Activated B cell treated with CpG ODN at 0.5 μM for 24 hours (primary cell): ENCODE data around the gene TCF3. TPM values are rescaled to one million over a fixed set of nuclear protein-coding genes. Genes with fewer than 3 reads are reported as not detected.

Experiments used
- ATAC-seq: fragments of 200-7000 bp; cut with Tn5 transposase; one replicate; pipeline ENCODE4 v1.10.0; 2021; ENCODE audit warnings: low read depth, mild to moderate bottlenecking, moderate library complexity
- CTCF ChIA-PET: fragments of 350-600 bp; sonication (Branson Sonifier 250); formaldehyde crosslinking; loops from one replicate; lab custom pipeline; 2021; ENCODE audit warnings: antibody characterized with exemption; lab: Charles Lee
- POLR2A ChIA-PET: fragments of 350-600 bp; sonication (Branson Sonifier 250); formaldehyde crosslinking; loops from one replicate; lab custom pipeline; 2021; ENCODE audit warnings: antibody characterized with exemption; lab: Charles Lee
- DNase-seq: peaks from one replicate; pipeline ENCODE4 v3.0.0; 2022
- H3K27ac Mint-ChIP-seq: one replicate; pipeline ENCODE4 v1.8.0; 2020; ENCODE audit warnings: mixed read lengths
- H3K27me3 Mint-ChIP-seq: one replicate; pipeline ENCODE4 v1.8.0; 2021; ENCODE audit warnings: mixed read lengths
- H3K36me3 Mint-ChIP-seq: one replicate; pipeline ENCODE4 v1.8.0; 2021; ENCODE audit warnings: low read depth, mixed read lengths
- H3K4me1 Mint-ChIP-seq: one replicate; pipeline ENCODE4 v1.8.0; 2021; ENCODE audit warnings: mixed read lengths
- H3K4me3 Mint-ChIP-seq: one replicate; pipeline ENCODE4 v1.8.0; 2020; ENCODE audit warnings: mild to moderate bottlenecking, mixed read lengths
- H3K9me3 Mint-ChIP-seq: one replicate; pipeline ENCODE4 v1.8.0; 2020; ENCODE audit warnings: mixed read lengths
- CTCF ChIP-seq: fragments of 200-600 bp; IDR thresholded peaks from one replicate; pipeline ENCODE4 v1.8.0; 2022; ENCODE audit warnings: antibody characterized with exemption, mild to moderate bottlenecking
- intact Hi-C: fragments of 100-400 bp; cut with micrococcal nuclease; formaldehyde crosslinking; loops from one replicate; pipeline ENCODE4 v1.15.1; 2024
- total RNA-seq: library from RNA; stranded (reverse); gene quantifications from 2 replicates; pipeline ENCODE4 v1.2.3, GENCODE V29; 2022

The TCF3 gene
- total RNA-seq, 1 donor from 2014 or later = 143 TPM

GRCh38 chr19:1599460-1599846, 53.0 kb downstream of the TCF3 start:
- H3K27me3 Mint-ChIP-seq = no peaks in the 10 kb centered on the region
- H3K4me3 Mint-ChIP-seq = no peak overlapping the region
- DNase-seq (no peak), ATAC-seq (no peak)
- ChIA-PET CTCF (no interaction called here), POLR2A (interaction anchor here (0.6 to 1.4 kb wide), 2 partner anchors 12 to 13 kb away, joined by 5 to 12 read pairs; no protein-coding TSS in a partner anchor)
- H3K9me3 Mint-ChIP-seq = no peaks in the 10 kb centered on the region
- no peak overlapping the region for H3K27ac Mint-ChIP-seq
- intact Hi-C loops = no loop called here
- peaks cover 26% of the 10 kb centered on the region for H3K4me1 Mint-ChIP-seq
- peaks cover 38% of the 10 kb centered on the region for H3K36me3 Mint-ChIP-seq
- TF ChIP-seq CTCF = no peak

GRCh38 chr19:1598777-1599459, 53.5 kb downstream of the TCF3 start:
- H3K4me1 Mint-ChIP-seq = peaks cover 21% of the 10 kb centered on the region
- POLR2A ChIA-PET = interaction anchor here (0.7 to 1.4 kb wide), 3 partner anchors 12 to 330 kb away, joined by 3 to 12 read pairs (median 4); partner anchors contain the start of gene CIRBP
- H3K27me3 Mint-ChIP-seq = no peaks in the 10 kb centered on the region
- no peak overlapping the region for H3K4me3 Mint-ChIP-seq
- no peak for ATAC-seq
- CTCF ChIA-PET = no interaction called here
- intact Hi-C loops = no loop called here
- no peaks in the 10 kb centered on the region for H3K9me3 Mint-ChIP-seq
- no peak for DNase-seq
- H3K36me3 Mint-ChIP-seq = peaks cover 38% of the 10 kb centered on the region
- no peak for TF ChIP-seq CTCF
- no peak overlapping the region for H3K27ac Mint-ChIP-seq

- H3K36me3 Mint-ChIP-seq = peaks cover 26% of the 10 kb centered on the region
- ChIA-PET POLR2A (interaction anchor here (0.6 to 5.4 kb wide), 14 partner anchors 8 to 1442 kb away, joined by 3 to 88 read pairs (median 6); partner anchors contain the start of genes CIRBP, TCF3 and UQCR11), CTCF (interaction anchor here (1.0 to 1.4 kb wide), 3 partner anchors 15 to 79 kb away, joined by 3 to 4 read pairs (median 4); no protein-coding TSS in a partner anchor)
- H3K4me3 Mint-ChIP-seq = peak overlapping the region; percentile 89
- no peaks in the 10 kb centered on the region for H3K9me3 Mint-ChIP-seq
- H3K27me3 Mint-ChIP-seq = no peaks in the 10 kb centered on the region
- peaks cover 33% of the 10 kb centered on the region for H3K4me1 Mint-ChIP-seq
- peak overlapping the region; percentile 86 for H3K27ac Mint-ChIP-seq
- ATAC-seq = no peak
- TF ChIP-seq CTCF = no peak
- intact Hi-C loops = loop anchor here (2.0 to 5.0 kb wide), 4 partner anchors 75 to 796 kb away; partner anchors contain the start of genes ATP8B3, DAZAP1 and PTBP1
- no peak for DNase-seq
Measured at GRCh38 chr19:1593501-1593772, 59.0 kb downstream of the TCF3 start.

- Mint-ChIP-seq H3K36me3 (peaks cover 21% of the 10 kb centered on the region), H3K27ac (peak within 1 kb of the TSS; percentile 89), H3K27me3 (no peaks in the 10 kb centered on the region), H3K9me3 (no peaks in the 10 kb centered on the region), H3K4me3 (peak within 1 kb of the TSS; percentile 90), H3K4me1 (peaks cover 33% of the 10 kb centered on the region)
- CTCF ChIA-PET = interaction anchor here (0.7 to 1.4 kb wide), 4 partner anchors 16 to 98 kb away, joined by 3 to 4 read pairs (median 4); no protein-coding TSS in a partner anchor
- POLR2A ChIA-PET = interaction anchor here (0.5 to 5.4 kb wide), 19 partner anchors 8 to 1963 kb away, joined by 3 to 88 read pairs (median 5); partner anchors contain the start of genes ARHGAP45, CIRBP, TCF3 and UQCR11
- DNase-seq (peak; percentile 89), ATAC-seq (peak; percentile 84)
- intact Hi-C loops = loop anchor here (1.0 to 5.0 kb wide), 5 partner anchors 12 to 796 kb away; partner anchors contain the start of genes ATP8B3, DAZAP1, PTBP1 and UQCR11
- no peak for TF ChIP-seq CTCF
Measured at GRCh38 chr19:1592755-1593500, 59.5 kb downstream of the TCF3 start, which contains the start of gene MBD3. Gene MBD3, minus strand, starts transcription at chr19:1592865. Its CDS starts 234 bp downstream, at chr19:1592631.
